ENCODE measurements around the gene PDE4D.

The PDE4D gene

DNA sequence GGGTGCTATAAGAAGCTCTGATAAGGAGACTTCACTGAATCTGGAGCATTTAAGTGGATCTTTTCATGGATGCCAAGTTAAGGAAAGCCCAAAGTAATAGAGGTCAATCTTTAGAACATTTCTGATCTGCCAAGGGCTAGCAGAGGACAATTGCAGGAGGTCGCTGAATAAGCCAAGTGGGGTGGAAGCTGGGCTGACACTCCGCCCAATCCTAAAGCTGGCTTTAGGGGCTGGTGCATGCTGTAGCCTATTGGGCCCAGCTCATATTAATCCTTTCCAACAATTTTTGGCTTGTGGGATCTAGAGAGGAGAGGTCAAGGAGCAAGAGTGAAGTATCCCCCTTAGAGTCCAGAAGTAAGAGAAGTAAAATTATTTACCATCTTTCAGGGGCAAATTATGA is 784.1 kb downstream of the PDE4D start:
- no peak overlapping the region for H3K4me3 ChIP-seq (ENCODE audit: low read depth, low read length)
- no peak for TF ChIP-seq CTCF (IDR thresholded peaks at IDR 0.05; ENCODE audit: low read depth, low read length)
- H3K36me3 ChIP-seq: no peaks in the 10 kb centered on the region; the same call in 1 of the 2 replicates
- H3K9me3 ChIP-seq: no peaks in the 10 kb centered on the region
- no peak for DNase-seq
- H3K4me1 ChIP-seq: peaks cover 15% of the 10 kb centered on the region
- no peaks in the 10 kb centered on the region for H3K27me3 ChIP-seq

- no peak for DNase-seq
- no peak for TF ChIP-seq CTCF (IDR thresholded peaks at IDR 0.05; ENCODE audit: low read depth, low read length)
- Histone ChIP-seq H3K27me3 (no peaks in the 10 kb centered on the region), H3K4me3 (ENCODE audit: low read depth, low read length) (no peak overlapping the region), H3K36me3 (no peaks in the 10 kb centered on the region; the same call in 1 of the 2 replicates), H3K9me3 (no peaks in the 10 kb centered on the region), H3K4me1 (peaks cover 28% of the 10 kb centered on the region)
Observed at GRCh38 chr5:59107692-59108091, 785.8 kb downstream of the PDE4D start.

DNA sequence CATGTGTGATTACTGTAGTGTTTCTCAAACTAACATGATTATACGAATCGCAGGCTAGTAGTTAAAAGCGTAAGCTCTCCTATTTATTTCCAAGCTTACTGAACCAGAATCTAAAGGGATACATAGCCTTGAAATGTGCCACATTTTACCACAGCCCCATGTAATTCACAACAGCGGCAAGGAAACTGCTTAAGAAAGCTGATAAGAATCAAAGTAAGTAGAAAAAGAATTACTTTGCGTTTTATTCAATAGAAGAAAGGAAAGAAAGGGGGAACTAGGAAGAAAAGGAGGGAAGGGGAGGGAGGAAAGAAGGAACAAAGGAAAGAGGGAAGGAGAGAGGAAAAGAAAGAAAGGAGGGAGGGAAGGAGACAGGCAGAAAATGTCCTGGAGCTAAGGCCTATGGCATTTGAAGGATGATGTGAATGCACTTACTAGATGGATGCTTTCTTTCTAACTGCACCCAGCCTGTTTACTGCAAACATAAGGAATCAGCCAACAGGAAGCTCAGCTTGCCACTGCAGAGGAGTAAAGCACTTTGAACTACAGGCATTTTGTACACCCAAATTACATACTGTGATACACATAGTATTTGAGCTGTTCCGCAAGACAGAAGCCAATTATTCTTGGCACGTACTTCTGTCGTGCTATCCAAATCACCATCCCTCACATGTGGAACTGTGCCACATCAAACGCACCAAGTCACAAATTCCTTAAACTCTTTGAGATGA is 789.0 kb downstream of the PDE4D start:
- H3K9me3 ChIP-seq: no peaks in the 10 kb centered on the region; the same call in 1 of the 2 replicates
- H3K4me3 ChIP-seq (ENCODE audit: low read depth, low read length): no peak overlapping the region
- H3K4me1 ChIP-seq: peaks cover 30% of the 10 kb centered on the region
- H3K36me3 ChIP-seq: no peaks in the 10 kb centered on the region; the same call in 1 of the 2 replicates
- no peak for DNase-seq
- no peaks in the 10 kb centered on the region for H3K27me3 ChIP-seq
- TF ChIP-seq CTCF (IDR thresholded peaks at IDR 0.05; ENCODE audit: low read depth, low read length): no peak

DNA sequence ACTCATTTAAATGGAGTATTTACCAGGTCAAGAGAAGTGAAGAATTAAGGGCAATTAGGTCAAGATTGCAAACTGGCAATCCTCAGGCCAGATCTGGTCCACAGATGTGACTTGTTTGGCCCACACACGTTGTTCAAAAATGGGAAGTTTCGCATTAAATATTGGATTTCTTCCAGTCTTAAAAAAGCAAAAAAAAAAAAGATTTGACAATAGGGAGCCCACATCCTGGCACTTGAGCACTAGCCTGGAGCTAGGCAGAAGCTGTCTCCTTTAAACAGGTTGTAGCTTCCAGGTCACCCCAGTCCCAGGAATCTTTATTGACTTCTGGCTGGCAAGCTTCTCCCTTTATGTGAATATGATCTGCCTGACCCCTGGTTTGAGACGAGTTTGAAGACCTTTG is 790.2 kb downstream of the PDE4D start:
- Histone ChIP-seq H3K4me3 (ENCODE audit: low read depth, low read length) (no peak overlapping the region), H3K36me3 (no peaks in the 10 kb centered on the region; the same call in 1 of the 2 replicates), H3K27me3 (no peaks in the 10 kb centered on the region), H3K4me1 (peaks cover 30% of the 10 kb centered on the region), H3K9me3 (no peaks in the 10 kb centered on the region; the same call in 1 of the 2 replicates)
- TF ChIP-seq CTCF (IDR thresholded peaks at IDR 0.05; ENCODE audit: low read depth, low read length): no peak
- no peak for DNase-seq

GRCh38 chr5:59102437-59102836 is 791.1 kb downstream of the PDE4D start:
- TF ChIP-seq CTCF (IDR thresholded peaks at IDR 0.05; ENCODE audit: low read depth, low read length): no peak
- Histone ChIP-seq H3K9me3 (no peaks in the 10 kb centered on the region; the same call in 1 of the 2 replicates), H3K4me3 (ENCODE audit: low read depth, low read length) (no peak overlapping the region), H3K4me1 (peaks cover 26% of the 10 kb centered on the region), H3K36me3 (no peaks in the 10 kb centered on the region), H3K27me3 (no peaks in the 10 kb centered on the region)
- DNase-seq: no peak

GRCh38 chr5:59100875-59101274 is 792.7 kb downstream of the PDE4D start:
- TF ChIP-seq CTCF (IDR thresholded peaks at IDR 0.05; ENCODE audit: low read depth, low read length): no peak
- H3K4me1 ChIP-seq: peaks cover 30% of the 10 kb centered on the region
- H3K27me3 ChIP-seq: no peaks in the 10 kb centered on the region
- DNase-seq: no peak
- no peaks in the 10 kb centered on the region; the same call in 1 of the 2 replicates for H3K9me3 ChIP-seq
- H3K36me3 ChIP-seq: no peaks in the 10 kb centered on the region
- no peak overlapping the region for H3K4me3 ChIP-seq (ENCODE audit: low read depth, low read length)

All from BE2C (cell line).